ENCODE results near the gene TDRD3.

GRCh38 chr13:60538566-60538965, 141.5 kb downstream of the TDRD3 start:
- TF ChIP-seq, protein P1, sequence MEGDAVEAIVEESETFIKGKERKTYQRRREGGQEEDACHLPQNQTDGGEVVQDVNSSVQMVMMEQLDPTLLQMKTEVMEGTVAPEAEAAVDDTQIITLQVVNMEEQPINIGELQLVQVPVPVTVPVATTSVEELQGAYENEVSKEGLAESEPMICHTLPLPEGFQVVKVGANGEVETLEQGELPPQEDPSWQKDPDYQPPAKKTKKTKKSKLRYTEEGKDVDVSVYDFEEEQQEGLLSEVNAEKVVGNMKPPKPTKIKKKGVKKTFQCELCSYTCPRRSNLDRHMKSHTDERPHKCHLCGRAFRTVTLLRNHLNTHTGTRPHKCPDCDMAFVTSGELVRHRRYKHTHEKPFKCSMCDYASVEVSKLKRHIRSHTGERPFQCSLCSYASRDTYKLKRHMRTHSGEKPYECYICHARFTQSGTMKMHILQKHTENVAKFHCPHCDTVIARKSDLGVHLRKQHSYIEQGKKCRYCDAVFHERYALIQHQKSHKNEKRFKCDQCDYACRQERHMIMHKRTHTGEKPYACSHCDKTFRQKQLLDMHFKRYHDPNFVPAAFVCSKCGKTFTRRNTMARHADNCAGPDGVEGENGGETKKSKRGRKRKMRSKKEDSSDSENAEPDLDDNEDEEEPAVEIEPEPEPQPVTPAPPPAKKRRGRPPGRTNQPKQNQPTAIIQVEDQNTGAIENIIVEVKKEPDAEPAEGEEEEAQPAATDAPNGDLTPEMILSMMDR (conservative IDR thresholded peaks at IDR 0.05 in 1 of 2, IDR thresholded peaks at IDR 0.05 in 1 of 2; ENCODE audit: low read depth in 1 of 2, low read length in 2 of 2) = no peak
- TF ChIP-seq EZH2 (IDR thresholded peaks at IDR 0.05; ENCODE audit: low read length, missing control alignments) = no peak

Data from fibroblast of lung (primary cell).